Ascending aorta (tissue), 2 donors: ENCODE results near the gene CPNE1. TPM values are rescaled to one million over a fixed set of nuclear protein-coding genes. Genes with fewer than 3 reads are reported as not detected.

Experiments used
- DNase-seq, 2 donors: peaks; one replicate each; pipeline ENCODE4 v3.0.0-alpha.2; 2019; ENCODE audit warnings: low spot score in 2 of 2
- H3K27ac ChIP-seq, 2 donors: fragments of 200-600 bp; sonication (generic); one replicate each; pipeline ENCODE4 v1.5.1; 2016 to 2017; ENCODE audit warnings: mild to moderate bottlenecking in 1 of 2
- H3K27me3 ChIP-seq: fragments of 200-600 bp; sonication (generic); one replicate; pipeline ENCODE4 v1.5.1; 2017
- H3K36me3 ChIP-seq, 2 donors: fragments of 200-600 bp; sonication (generic); one replicate each; pipeline ENCODE4 v1.5.1; 2016
- H3K4me1 ChIP-seq, 2 donors: fragments of 200-600 bp; sonication (generic); one replicate each; pipeline ENCODE4 v1.5.1; 2016 to 2017; ENCODE audit warnings: mild to moderate bottlenecking in 1 of 2
- H3K4me3 ChIP-seq, 2 donors: fragments of 200-600 bp; sonication (generic); one replicate each; pipeline ENCODE4 v1.5.1; 2016 to 2017; ENCODE audit warnings: mild to moderate bottlenecking in 1 of 2
- H3K9me3 ChIP-seq, 2 donors: fragments of 200-600 bp; sonication (generic); one replicate each; pipeline ENCODE4 v1.5.1; 2016
- CTCF ChIP-seq, 3 experiments: fragments of 200-600 bp in 2 of 3; fragments of 450-650 bp in 1 of 3; sonication (generic) in 2 of 3; IDR thresholded peaks; one replicate each; pipeline ENCODE4 v1.5.1; 2016 to 2019; ENCODE audit warnings: antibody characterized with exemption in 3 of 3, mild to moderate bottlenecking in 1 of 3, moderate library complexity in 1 of 3
- intact Hi-C: fragments of 100-400 bp; cut with DNase I; formaldehyde crosslinking; loops from one replicate; pipeline ENCODE4 v1.15.1; 2023
- total RNA-seq: library from RNA; depleted of rRNA; stranded (reverse); fragments of >200 nt; gene quantifications from one replicate; pipeline ENCODE4 v1.1.0, GENCODE V29; 2016

The CPNE1 gene
- total RNA-seq, 1 donor from 2014 or later = 208 TPM

DNA sequence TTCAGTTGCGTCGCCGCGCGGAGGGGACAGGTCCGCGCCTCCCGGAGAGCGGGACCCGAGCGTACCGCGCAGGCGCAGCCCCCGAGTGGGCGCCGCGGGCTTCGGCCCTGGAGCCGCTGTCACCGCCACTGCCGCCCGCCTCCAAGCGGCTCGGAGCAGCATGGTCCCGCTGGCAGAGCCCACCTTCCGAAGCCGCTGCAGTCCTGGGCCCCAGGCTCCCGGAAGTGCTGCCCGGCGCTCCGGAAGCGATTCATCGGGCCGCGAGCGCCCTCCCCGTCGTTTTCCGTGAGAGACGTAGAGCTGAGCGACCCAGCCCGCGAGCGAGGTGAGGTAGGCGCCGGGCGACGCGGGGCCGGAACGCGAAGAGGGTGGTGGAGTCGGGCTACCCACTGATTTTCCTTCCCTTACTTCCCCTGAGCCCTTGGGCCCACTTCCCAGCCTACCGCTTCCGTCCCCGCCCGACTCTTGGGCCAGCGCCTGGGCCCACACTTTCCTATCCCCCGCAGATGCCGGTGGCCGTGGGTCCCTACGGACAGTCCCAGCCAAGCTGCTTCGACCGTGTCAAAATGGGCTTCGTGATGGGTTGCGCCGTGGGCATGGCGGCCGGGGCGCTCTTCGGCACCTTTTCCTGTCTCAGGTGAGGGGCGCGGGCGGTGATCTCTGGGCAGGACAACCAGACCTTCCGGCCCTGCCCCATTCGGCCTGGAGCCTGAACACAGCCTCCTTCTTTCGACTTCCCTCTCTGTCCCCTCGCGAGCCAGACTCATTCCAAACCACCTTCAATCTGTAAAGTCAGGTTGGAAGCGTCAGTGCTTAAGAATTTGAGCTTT, 34.6 kb upstream of the CPNE1 start, which contains the start of the genes NFS1 and ROMO1:
TSS of gene NFS1 (minus strand) at position 226 of the 830 bp plus-strand sequence. CDS start at position 162, 64 bp downstream.
TSS of gene ROMO1 (plus strand) at position 279 of the 830 bp plus-strand sequence. CDS start at position 507, 228 bp downstream.
- H3K27me3 ChIP-seq = no peaks in the 10 kb centered on the region
- H3K9me3 ChIP-seq = no peaks in the 10 kb centered on the region
- peak within 1 kb of the TSS; percentile 96 for H3K27ac ChIP-seq
- peaks cover 20 to 52% of the 10 kb centered on the region in 2 donors for H3K36me3 ChIP-seq
- peak within 1 kb of the TSS; percentile 87 to 94 for H3K4me3 ChIP-seq
- TF ChIP-seq CTCF (IDR thresholded peaks at IDR 0.05) = peak; percentile 4 to 35 (median 20)
- intact Hi-C loops = loop anchor here (2.0 to 5.0 kb wide), 4 partner anchors 35 to 185 kb away; partner anchors contain the start of genes CPNE1, ERGIC3 and RBM12
- DNase-seq = peak; percentile 37 to 92
- peaks cover 3 to 21% of the 10 kb centered on the region in 2 donors for H3K4me1 ChIP-seq

GRCh38 chr20:35698298-35699126, 33.8 kb upstream of the CPNE1 start:
- TF ChIP-seq CTCF (IDR thresholded peaks at IDR 0.05) = no peak
- peak overlapping the region; percentile 87 to 94 for H3K4me3 ChIP-seq
- H3K9me3 ChIP-seq = no peaks in the 10 kb centered on the region
- peaks cover 3 to 21% of the 10 kb centered on the region in 2 donors for H3K4me1 ChIP-seq
- peak overlapping the region; percentile 96 for H3K27ac ChIP-seq
- intact Hi-C loops = loop anchor here (2.0 to 5.0 kb wide), 4 partner anchors 34 to 186 kb away; partner anchors contain the start of genes CPNE1, ERGIC3 and RBM12
- no peaks in the 10 kb centered on the region for H3K27me3 ChIP-seq
- no peak for DNase-seq
- peaks cover 15 to 52% of the 10 kb centered on the region in 2 donors for H3K36me3 ChIP-seq

GRCh38 chr20:35697696-35698297, 33.1 kb upstream of the CPNE1 start:
- Histone ChIP-seq H3K36me3 (peaks cover 16 to 51% of the 10 kb centered on the region in 2 donors), H3K4me1 (peaks cover 3 to 21% of the 10 kb centered on the region in 2 donors), H3K27ac (no peak overlapping the region), H3K4me3 (peak overlapping the region; percentile 87 to 94), H3K27me3 (no peaks in the 10 kb centered on the region), H3K9me3 (no peaks in the 10 kb centered on the region)
- peak in 1 of 2 donors; percentile 62 for DNase-seq
- intact Hi-C loops = loop anchor here (2.0 to 5.0 kb wide), 4 partner anchors 33 to 187 kb away; partner anchors contain the start of genes CPNE1, ERGIC3 and RBM12
- TF ChIP-seq CTCF (IDR thresholded peaks at IDR 0.05) = no peak

- TF ChIP-seq CTCF (IDR thresholded peaks at IDR 0.05) = no peak
- Histone ChIP-seq H3K9me3 (no peaks in the 10 kb centered on the region), H3K36me3 (peaks cover 18 to 48% of the 10 kb centered on the region in 2 donors), H3K4me1 (peaks cover 3 to 21% of the 10 kb centered on the region in 2 donors), H3K27me3 (no peaks in the 10 kb centered on the region), H3K27ac (no peak overlapping the region), H3K4me3 (no peak overlapping the region)
- intact Hi-C loops = loop anchor here (5.0 kb wide), 2 partner anchors 94 to 154 kb away; partner anchors contain the start of gene ERGIC3
- no peak for DNase-seq
Measured at GRCh38 chr20:35695978-35696377, 31.3 kb upstream of the CPNE1 start.
